H9 (cell line): ENCODE data around the gene TSPAN9. TPM values are rescaled to one million over a fixed set of nuclear protein-coding genes. Genes with fewer than 3 reads are reported as not detected.

Experiments used
- DNase-seq: peaks from one replicate; pipeline ENCODE4 v3.0.0-alpha.2; 2017
- H2AFZ ChIP-seq: one replicate; pipeline ENCODE4 v1.6.1; 2013; ENCODE audit warnings: mild to moderate bottlenecking, low read length, control low read depth, moderate library complexity
- H2AK5ac ChIP-seq: 2 replicates; pipeline ENCODE4 v1.6.1; 2013; ENCODE audit warnings: low read length, control low read depth, mixed read lengths; ENCODE audit not compliant: insufficient read length
- H2BK120ac ChIP-seq: one replicate; pipeline ENCODE4 v1.6.1; 2013; ENCODE audit warnings: low read depth, mild to moderate bottlenecking, low read length, control low read depth, inconsistent platforms; ENCODE audit not compliant: poor library complexity, severe bottlenecking
- H2BK12ac ChIP-seq: 2 replicates; pipeline ENCODE4 v1.6.1; 2013; ENCODE audit warnings: low read length, control low read depth, mixed read lengths, low read depth; ENCODE audit not compliant: insufficient read length
- H2BK15ac ChIP-seq: 2 replicates; pipeline ENCODE4 v1.6.1; 2013; ENCODE audit warnings: low read depth, low read length, control low read depth
- H2BK20ac ChIP-seq: one replicate; pipeline ENCODE4 v1.6.1; 2013; ENCODE audit warnings: low read depth, mild to moderate bottlenecking, low read length, control low read depth, inconsistent platforms; ENCODE audit not compliant: poor library complexity, severe bottlenecking
- H2BK5ac ChIP-seq: 2 replicates; pipeline ENCODE4 v1.6.1; 2013; ENCODE audit warnings: low read length, control low read depth, mixed read lengths; ENCODE audit not compliant: insufficient read length
- H3K14ac ChIP-seq: 2 replicates; pipeline ENCODE4 v1.6.1; 2013; ENCODE audit warnings: low read length, control low read depth; ENCODE audit not compliant: insufficient read depth
- H3K18ac ChIP-seq: 2 replicates; pipeline ENCODE4 v1.6.1; 2013; ENCODE audit warnings: low read depth, mild to moderate bottlenecking, mixed read lengths, low read length, control low read depth; ENCODE audit not compliant: insufficient read length
- H3K23ac ChIP-seq: 2 replicates; pipeline ENCODE4 v1.6.1; 2013; ENCODE audit warnings: low read length, control low read depth, mixed read lengths, low read depth; ENCODE audit not compliant: insufficient read length
- H3K23me2 ChIP-seq: 2 replicates; pipeline ENCODE4 v1.6.1; 2013; ENCODE audit warnings: low read depth, mild to moderate bottlenecking, mixed read lengths, low read length, control low read depth; ENCODE audit not compliant: insufficient read length, poor library complexity, severe bottlenecking
- H3K27ac ChIP-seq: 2 replicates; pipeline ENCODE4 v1.5.1; 2013; ENCODE audit warnings: low read length, control low read depth, mixed read lengths, low read depth; ENCODE audit not compliant: insufficient read length
- H3K27me3 ChIP-seq: 2 replicates; pipeline ENCODE4 v1.6.1; 2013; ENCODE audit warnings: low read length, control low read depth, inconsistent platforms; ENCODE audit not compliant: insufficient read depth
- H3K4ac ChIP-seq: 2 replicates; pipeline ENCODE4 v1.6.1; 2013; ENCODE audit warnings: low read depth, mild to moderate bottlenecking, control low read depth, inconsistent platforms, low read length, moderate library complexity
- H3K4me1 ChIP-seq: 2 replicates; pipeline ENCODE4 v1.6.1; 2013; ENCODE audit warnings: low read length, control low read depth, inconsistent platforms; ENCODE audit not compliant: insufficient read depth
- H3K4me2 ChIP-seq: 2 replicates; pipeline ENCODE4 v1.6.1; 2013; ENCODE audit warnings: low read length, control low read depth, mixed read lengths; ENCODE audit not compliant: insufficient read length, insufficient read depth
- H3K56ac ChIP-seq: 2 replicates; pipeline ENCODE4 v1.6.1; 2013; ENCODE audit warnings: low read depth, mild to moderate bottlenecking, mixed read lengths, low read length, control low read depth; ENCODE audit not compliant: insufficient read length
- H3K79me1 ChIP-seq: 2 replicates; pipeline ENCODE4 v1.6.1; 2013; ENCODE audit warnings: low read depth, mild to moderate bottlenecking, moderate library complexity, low read length, control low read depth, inconsistent platforms; ENCODE audit not compliant: insufficient read depth, poor library complexity, severe bottlenecking
- H3K79me2 ChIP-seq: 2 replicates; pipeline ENCODE4 v1.6.1; 2013; ENCODE audit warnings: low read length, control low read depth, inconsistent platforms; ENCODE audit not compliant: insufficient read depth
- H3K9ac ChIP-seq: 2 replicates; pipeline ENCODE4 v1.6.1; 2013; ENCODE audit warnings: low read length, control low read depth, mixed read lengths; ENCODE audit not compliant: insufficient read length; ENCODE audit errors: extremely low read depth
- H3K9me3 ChIP-seq: one replicate; pipeline ENCODE4 v1.6.1; 2013; ENCODE audit warnings: low read depth, low read length, inconsistent platforms; ENCODE audit not compliant: control insufficient read depth
- H3T11ph ChIP-seq: one replicate; pipeline ENCODE4 v1.6.1; 2013; ENCODE audit warnings: mild to moderate bottlenecking, low read length, control low read depth, inconsistent platforms
- H4K20me1 ChIP-seq: one replicate; pipeline ENCODE4 v1.6.1; 2013; ENCODE audit not compliant: control insufficient read depth, insufficient read length, insufficient read depth
- H4K5ac ChIP-seq: 2 replicates; pipeline ENCODE4 v1.6.1; 2013; ENCODE audit warnings: low read depth, mild to moderate bottlenecking, mixed read lengths, low read length, control low read depth; ENCODE audit not compliant: insufficient read length
- H4K8ac ChIP-seq: replicated peaks from 2 replicates; pipeline ENCODE4 v1.6.1; 2013; ENCODE audit warnings: low read length, control low read depth, mixed read lengths, low read depth; ENCODE audit not compliant: insufficient read length
- H4K91ac ChIP-seq: 2 replicates; pipeline ENCODE4 v1.6.1; 2013; ENCODE audit warnings: low read depth, mild to moderate bottlenecking, moderate library complexity, mixed read lengths, low read length, control low read depth; ENCODE audit not compliant: insufficient read length
- H3K27ac Mint-ChIP-seq, 3 experiments: 2 replicates in 2 of 3; 3 replicates in 1 of 3; pipeline ENCODE4 v1.8.0; 2020 to 2021; ENCODE audit warnings: mixed read lengths in 3 of 3, mild to moderate bottlenecking in 1 of 3, moderate library complexity in 1 of 3
- H3K27me3 Mint-ChIP-seq: 2 replicates; pipeline ENCODE4 v1.8.0; 2021; ENCODE audit warnings: low read depth, mild to moderate bottlenecking, moderate library complexity, mixed read lengths
- H3K36me3 Mint-ChIP-seq, 3 experiments: 2 replicates in 2 of 3; 3 replicates in 1 of 3; pipeline ENCODE4 v1.8.0; 2020 to 2021; ENCODE audit warnings: low read depth in 3 of 3, mixed read lengths in 3 of 3; ENCODE audit not compliant: insufficient read depth in 1 of 3
- H3K4me1 Mint-ChIP-seq, 2 experiments: 2 replicates each; pipeline ENCODE4 v1.8.0; 2020; ENCODE audit warnings: mixed read lengths in 2 of 2
- H3K4me3 Mint-ChIP-seq, 2 experiments: 2 replicates in 1 of 2; 3 replicates in 1 of 2; pipeline ENCODE4 v1.8.0; 2020 to 2021; ENCODE audit warnings: mild to moderate bottlenecking in 2 of 2, mixed read lengths in 2 of 2, moderate library complexity in 1 of 2
- H3K9me3 Mint-ChIP-seq, 2 experiments: 2 replicates in 1 of 2; 3 replicates in 1 of 2; pipeline ENCODE4 v1.8.0; 2020; ENCODE audit warnings: mild to moderate bottlenecking in 2 of 2, mixed read lengths in 2 of 2, moderate library complexity in 1 of 2
- CTCF ChIP-seq: fragments of 200-600 bp; sonication (generic); conservative IDR thresholded peaks from 3 replicates; pipeline ENCODE4 v1.8.0; 2021; ENCODE audit warnings: antibody characterized with exemption, mild to moderate bottlenecking
- WGBS: extraction: QIAGEN DNeasy Blood & Tissue Kit; methylation state at CpG from one replicate; pipeline ENCODE4 v1.1.7; 2013; ENCODE audit warnings: missing lambda C conversion rate, low lambda C conversion rate, mixed read lengths; ENCODE audit not compliant: insufficient read length; ENCODE audit errors: extremely low coverage; 5-methylcytosine and 5-hydroxymethylcytosine counted together
- total RNA-seq: library from RNA; stranded (reverse); gene quantifications from 2 replicates; pipeline ENCODE4 v1.2.1, GENCODE V29; 2021

Gene TSPAN9
- total RNA-seq, 1 experiment from 2014 or later = 19.0 TPM

GRCh38 chr12:3177778-3178425 lies 100.7 kb downstream of the TSPAN9 start:
- Histone ChIP-seq H4K5ac (no peak overlapping the region), H4K91ac (no peak overlapping the region), H2BK15ac (no peak overlapping the region), H3K4me1 (peaks cover 4% of the 10 kb centered on the region; the same call in 1 of the 2 replicates), H3T11ph (no peak overlapping the region), H2BK12ac (peak overlapping the region; percentile 68), H3K27me3 (no peaks in the 10 kb centered on the region), H3K4me2 (no peak overlapping the region), H4K20me1 (no peaks in the 10 kb centered on the region), H2BK20ac (no peak overlapping the region), H3K27ac (no peak overlapping the region), H3K23ac (no peak overlapping the region), H3K23me2 (peaks cover 7% of the 10 kb centered on the region), H4K8ac (no peak overlapping the region), H2BK5ac (no peak overlapping the region), H3K79me1 (no peaks in the 10 kb centered on the region), H2BK120ac (no peak overlapping the region), H2AK5ac (no peak overlapping the region), H3K4ac (no peak overlapping the region), H3K18ac (no peak overlapping the region), H2AFZ (no peak overlapping the region), H3K56ac (no peak overlapping the region), H3K9ac (no peak overlapping the region), H3K9me3 (no peaks in the 10 kb centered on the region), H3K14ac (0 out of 2 replicates have a peak overlapping the region, but pooled peaks have one; percentile 46), H3K79me2 (no peaks in the 10 kb centered on the region)
- DNase-seq = no peak
- Mint-ChIP-seq H3K4me1 (peaks cover 29 to 40% of the 10 kb centered on the region in 2 experiments), H3K36me3 (no peaks in the 10 kb centered on the region), H3K9me3 (no peaks in the 10 kb centered on the region), H3K27me3 (no peaks in the 10 kb centered on the region), H3K4me3 (no peak overlapping the region), H3K27ac (peak overlapping the region in 1 of 3 experiments; percentile 16; a peak in 1 of 7 replicates)
- WGBS = no CpG with 5 or more reads among the region's 18 CpGs
- no peak for TF ChIP-seq CTCF
